Measurements from ENCODE around the gene CTNNA3.
A peak's percentile ranks its signal among the peaks of the same experiment; 100 is the strongest.

CTNNA3 gene

GRCh38 chr10:66767707-66768106 lies 928.3 kb downstream of the CTNNA3 start:
- no peak for DNase-seq (ENCODE audit: low spot score)

- no peak for DNase-seq (ENCODE audit: low spot score)
Observed at GRCh38 chr10:66762218-66762729, 933.7 kb downstream of the CTNNA3 start.

GRCh38 chr10:66760941-66761340 lies 935.1 kb downstream of the CTNNA3 start:
- DNase-seq (ENCODE audit: low spot score) = no peak

- DNase-seq (ENCODE audit: low spot score) = no peak
Observed at GRCh38 chr10:66755474-66755873, 940.5 kb downstream of the CTNNA3 start.

GRCh38 chr10:66752714-66753113 lies 943.3 kb downstream of the CTNNA3 start:
- DNase-seq (ENCODE audit: low spot score) = no peak

- DNase-seq (ENCODE audit: low spot score) = no peak
Observed at GRCh38 chr10:66748217-66748616, 947.8 kb downstream of the CTNNA3 start.

- DNase-seq (ENCODE audit: low spot score) = peak; percentile 2
Observed at GRCh38 chr10:66747451-66747850, 948.5 kb downstream of the CTNNA3 start.

GRCh38 chr10:66746711-66747110 lies 949.3 kb downstream of the CTNNA3 start:
- DNase-seq (ENCODE audit: low spot score) = no peak

GRCh38 chr10:66746246-66746645 lies 949.7 kb downstream of the CTNNA3 start:
- DNase-seq (ENCODE audit: low spot score) = no peak

- DNase-seq (ENCODE audit: low spot score) = no peak
Observed at GRCh38 chr10:66744915-66745314, 951.1 kb downstream of the CTNNA3 start.

- DNase-seq (ENCODE audit: low spot score) = no peak
Observed at GRCh38 chr10:66737241-66737640, 958.8 kb downstream of the CTNNA3 start.

- DNase-seq (ENCODE audit: low spot score) = no peak
Observed at GRCh38 chr10:66723608-66724400, 972.2 kb downstream of the CTNNA3 start.

GRCh38 chr10:66719483-66719882 lies 976.5 kb downstream of the CTNNA3 start:
- no peak for DNase-seq (ENCODE audit: low spot score)

- no peak for DNase-seq (ENCODE audit: low spot score)
Observed at GRCh38 chr10:66717231-66717981, 978.6 kb downstream of the CTNNA3 start.

GRCh38 chr10:66714741-66715140 lies 981.3 kb downstream of the CTNNA3 start:
- no peak for DNase-seq (ENCODE audit: low spot score)

GRCh38 chr10:66713387-66713786 lies 982.6 kb downstream of the CTNNA3 start:
- DNase-seq (ENCODE audit: low spot score) = no peak

GRCh38 chr10:66698069-66698468 lies 997.9 kb downstream of the CTNNA3 start:
- DNase-seq (ENCODE audit: low spot score) = no peak

GRCh38 chr10:66695046-66695445 lies 1000.9 kb downstream of the CTNNA3 start:
- no peak for DNase-seq (ENCODE audit: low spot score)

GRCh38 chr10:66684581-66684980 lies 1011.4 kb downstream of the CTNNA3 start:
- DNase-seq (ENCODE audit: low spot score) = no peak

GRCh38 chr10:66680886-66681285 lies 1015.1 kb downstream of the CTNNA3 start:
- no peak for DNase-seq (ENCODE audit: low spot score)

- DNase-seq (ENCODE audit: low spot score) = no peak
Observed at GRCh38 chr10:66678521-66678920, 1017.5 kb downstream of the CTNNA3 start.

- no peak for DNase-seq (ENCODE audit: low spot score)
Observed at GRCh38 chr10:66673071-66673470, 1022.9 kb downstream of the CTNNA3 start.

GRCh38 chr10:66671562-66671961 lies 1024.4 kb downstream of the CTNNA3 start:
- DNase-seq (ENCODE audit: low spot score) = no peak

Measured in SK-N-DZ (cell line).